NB4 (cell line): ENCODE data around the gene ZDHHC3.

Experiments used
- DNase-seq: peaks from one replicate; pipeline ENCODE4 v3.0.0; 2010; ENCODE audit warnings: low read depth
- H3K4me3 ChIP-seq: one replicate; pipeline ENCODE4 v1.5.1; 2011; ENCODE audit warnings: mild to moderate bottlenecking, low read depth, low read length, moderate library complexity
- MAX ChIP-seq: IDR thresholded peaks from 2 replicates; pipeline ENCODE4 v1.6.1; 2011; ENCODE audit warnings: low read depth, low read length
- MYC ChIP-seq: IDR thresholded peaks from 2 replicates; pipeline ENCODE4 v1.6.1; 2011; ENCODE audit warnings: low read depth, low read length
- POLR2A ChIP-seq: IDR thresholded peaks from 2 replicates; pipeline ENCODE4 v1.6.1; 2011; ENCODE audit warnings: mild to moderate bottlenecking; ENCODE audit not compliant: insufficient read length; ENCODE audit errors: extremely low read depth
- TF ChIP-seq, protein P1 (sequence below): IDR thresholded peaks from one replicate; pipeline ENCODE4 v1.5.1; 2012; ENCODE audit warnings: low read depth, low read length

Gene ZDHHC3

DNA sequence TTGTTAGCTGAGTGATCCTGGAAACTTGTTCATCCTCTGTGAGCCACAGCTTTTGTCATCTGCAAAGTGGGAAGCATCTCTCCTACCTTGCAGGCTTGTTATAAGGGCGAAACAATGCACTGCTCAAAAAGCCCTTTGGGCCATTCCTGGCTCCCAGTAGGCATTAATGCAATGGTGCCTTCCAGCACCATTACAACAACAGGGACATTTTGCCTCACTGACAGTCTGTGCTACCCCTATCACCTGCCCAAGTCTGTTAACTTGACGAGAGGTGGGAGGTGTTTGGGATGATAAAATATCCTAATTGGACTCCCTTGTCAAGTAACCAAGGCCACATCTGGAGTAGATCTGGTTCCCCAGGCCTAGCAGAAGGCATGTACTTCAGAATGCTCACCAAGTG is 44.2 kb downstream of the ZDHHC3 start:
- no peak overlapping the region for H3K4me3 ChIP-seq
- DNase-seq = no peak
- TF ChIP-seq MAX (no peak), MYC (no peak), POLR2A (no peak)
- TF ChIP-seq, protein P1, sequence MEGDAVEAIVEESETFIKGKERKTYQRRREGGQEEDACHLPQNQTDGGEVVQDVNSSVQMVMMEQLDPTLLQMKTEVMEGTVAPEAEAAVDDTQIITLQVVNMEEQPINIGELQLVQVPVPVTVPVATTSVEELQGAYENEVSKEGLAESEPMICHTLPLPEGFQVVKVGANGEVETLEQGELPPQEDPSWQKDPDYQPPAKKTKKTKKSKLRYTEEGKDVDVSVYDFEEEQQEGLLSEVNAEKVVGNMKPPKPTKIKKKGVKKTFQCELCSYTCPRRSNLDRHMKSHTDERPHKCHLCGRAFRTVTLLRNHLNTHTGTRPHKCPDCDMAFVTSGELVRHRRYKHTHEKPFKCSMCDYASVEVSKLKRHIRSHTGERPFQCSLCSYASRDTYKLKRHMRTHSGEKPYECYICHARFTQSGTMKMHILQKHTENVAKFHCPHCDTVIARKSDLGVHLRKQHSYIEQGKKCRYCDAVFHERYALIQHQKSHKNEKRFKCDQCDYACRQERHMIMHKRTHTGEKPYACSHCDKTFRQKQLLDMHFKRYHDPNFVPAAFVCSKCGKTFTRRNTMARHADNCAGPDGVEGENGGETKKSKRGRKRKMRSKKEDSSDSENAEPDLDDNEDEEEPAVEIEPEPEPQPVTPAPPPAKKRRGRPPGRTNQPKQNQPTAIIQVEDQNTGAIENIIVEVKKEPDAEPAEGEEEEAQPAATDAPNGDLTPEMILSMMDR = no peak

GRCh38 chr3:44930911-44931310 is 45.1 kb downstream of the ZDHHC3 start:
- TF ChIP-seq MAX = no peak
- TF ChIP-seq POLR2A = no peak
- TF ChIP-seq, protein P1 = no peak
- no peak for TF ChIP-seq MYC
- H3K4me3 ChIP-seq = no peak overlapping the region
- no peak for DNase-seq

- no peak overlapping the region for H3K4me3 ChIP-seq
- no peak for DNase-seq
- no peak for TF ChIP-seq MAX
- no peak for TF ChIP-seq POLR2A
- TF ChIP-seq, protein P1 = no peak
- TF ChIP-seq MYC = no peak
These were observed 46.2 kb downstream of the ZDHHC3 start for GRCh38 chr3:44929782-44930181.

DNA sequence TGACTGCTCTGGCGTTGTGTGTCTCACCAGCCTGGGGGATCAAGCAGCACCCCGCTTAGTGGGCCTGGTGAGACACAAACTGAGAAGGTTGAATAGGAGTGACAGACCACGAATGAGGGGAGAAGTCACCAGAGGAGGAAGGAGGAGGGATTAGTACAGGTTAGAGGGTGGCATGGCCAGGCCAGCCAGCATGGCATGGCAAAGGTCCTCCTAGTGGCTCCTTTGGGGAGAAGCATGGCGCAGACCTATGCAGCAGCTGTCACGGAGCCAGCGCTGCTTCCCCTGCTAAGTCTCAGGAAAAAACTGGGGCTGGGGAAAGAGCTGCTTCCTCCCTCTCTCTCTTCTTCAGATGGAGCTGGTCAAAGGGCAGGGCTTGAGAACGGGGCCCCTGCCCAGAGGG is 48.6 kb downstream of the ZDHHC3 start:
- TF ChIP-seq MAX (no peak), MYC (no peak), POLR2A (no peak)
- TF ChIP-seq, protein P1 = no peak
- no peak overlapping the region for H3K4me3 ChIP-seq
- DNase-seq = no peak

DNA sequence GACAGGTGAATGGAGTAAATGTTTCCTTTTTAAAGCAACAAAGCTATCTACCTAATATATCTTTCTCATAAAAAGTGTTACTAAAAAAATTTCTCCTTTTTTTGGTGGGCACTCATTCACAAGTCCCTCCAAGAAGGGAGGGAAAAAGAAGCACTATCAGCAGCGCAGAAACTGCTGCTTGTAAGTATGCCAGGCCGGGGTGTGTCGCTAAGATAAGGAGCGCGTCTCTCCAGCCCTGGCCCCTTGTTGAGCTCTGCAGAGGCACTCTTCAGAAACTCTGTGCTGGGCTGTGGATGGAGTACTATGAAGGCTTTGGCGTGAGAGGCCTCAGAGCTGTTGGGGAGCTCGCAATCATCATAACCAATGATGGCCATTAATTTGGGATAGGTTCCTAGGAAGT is 49.1 kb downstream of the ZDHHC3 start:
- DNase-seq = no peak
- no peak overlapping the region for H3K4me3 ChIP-seq
- no peak for TF ChIP-seq MYC
- no peak for TF ChIP-seq POLR2A
- no peak for TF ChIP-seq MAX
- TF ChIP-seq, protein P1 = no peak

DNA sequence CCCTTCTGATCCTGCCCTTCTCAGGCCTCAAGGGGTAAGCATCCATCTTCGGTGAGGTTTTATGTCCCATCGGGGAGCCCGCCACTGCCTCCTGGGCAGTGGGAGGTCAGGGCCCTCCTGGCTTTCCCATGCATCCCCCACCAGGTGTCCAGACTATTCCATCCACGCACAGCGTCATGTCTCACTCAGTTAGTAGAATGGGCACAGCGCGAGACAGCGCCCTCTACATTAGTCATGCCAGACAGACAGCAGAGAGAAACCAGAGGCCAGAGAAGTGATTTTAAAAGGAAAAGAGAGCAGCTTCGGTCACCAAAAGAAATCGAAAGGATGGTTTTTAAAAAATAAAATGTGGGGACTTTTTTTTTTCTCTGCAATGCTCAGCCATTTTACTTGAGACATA is 49.8 kb downstream of the ZDHHC3 start:
- no peak for TF ChIP-seq MAX
- TF ChIP-seq, protein P1 = peak; percentile 10

More for the DNA sequence above, 49.8 kb downstream of the ZDHHC3 start:
- no peak overlapping the region for H3K4me3 ChIP-seq
- DNase-seq = no peak
